HepG2 (cell line): ENCODE measurements around the gene ACD. TPM values are rescaled to one million over a fixed set of nuclear protein-coding genes. Genes with fewer than 3 reads are reported as not detected.
A peak's percentile ranks its signal among the peaks of the same experiment; 100 is the strongest.

Experiments used
- ATF7-NPFF ChIP-seq: sonication (generic); formaldehyde crosslinking; IDR thresholded peaks from 2 replicates; pipeline ENCODE4 v1.8.1; 2023; ENCODE audit warnings: mild to moderate bottlenecking, low read depth, missing genetic modification reagents, moderate library complexity
- EP300 ChIP-seq, 3 experiments: sonication (generic) in 1 of 3; formaldehyde crosslinking in 1 of 3; IDR thresholded peaks; 2 replicates each; pipeline versions ENCODE4 v1.5.1 to v1.6.1; 2011 to 2020; ENCODE audit warnings: low read depth in 2 of 3, low read length in 2 of 3, borderline replicate concordance in 1 of 3, improper control_type of control experiment in 1 of 3, mild to moderate bottlenecking in 1 of 3, missing genetic modification reagents in 1 of 3, moderate library complexity in 1 of 3
- GATAD2A ChIP-seq: IDR thresholded peaks from 2 replicates; pipeline ENCODE4 v1.6.1; 2016
- HOXD1 ChIP-seq: sonication (generic); formaldehyde crosslinking; IDR thresholded peaks from 2 replicates; pipeline ENCODE4 v1.5.0; 2020; ENCODE audit warnings: missing genetic modification reagents
- NR2F2 ChIP-seq: IDR thresholded peaks from 2 replicates; pipeline ENCODE4 v1.6.1; 2012; ENCODE audit warnings: low read depth, inconsistent platforms, borderline replicate concordance
- RXRB ChIP-seq: IDR thresholded peaks from 2 replicates; pipeline ENCODE4 v1.6.1; 2016; ENCODE audit warnings: borderline replicate concordance, missing genetic modification reagents, missing compliant biosample characterization
- SPEN ChIP-seq: sonication (generic); formaldehyde crosslinking; IDR thresholded peaks from 2 replicates; pipeline ENCODE4 v1.5.1; 2020; ENCODE audit warnings: low read depth, mild to moderate bottlenecking, missing genetic modification reagents
- TBP ChIP-seq: sonication (generic); formaldehyde crosslinking; IDR thresholded peaks from 2 replicates; pipeline ENCODE4 v1.5.0; 2020; ENCODE audit warnings: missing genetic modification reagents
- TSC22D2 ChIP-seq: sonication (generic); formaldehyde crosslinking; IDR thresholded peaks from 2 replicates; pipeline ENCODE4 v1.5.1; 2020; ENCODE audit warnings: missing genetic modification reagents, mild to moderate bottlenecking, borderline replicate concordance
- ZNF235 ChIP-seq: sonication (generic); formaldehyde crosslinking; IDR thresholded peaks from 2 replicates; pipeline ENCODE4 v1.8.1; 2023; ENCODE audit warnings: mild to moderate bottlenecking, missing genetic modification reagents, borderline replicate concordance
- ZNF564 ChIP-seq: sonication (generic); formaldehyde crosslinking; IDR thresholded peaks from 2 replicates; pipeline ENCODE4 v1.8.1; 2023; ENCODE audit warnings: mild to moderate bottlenecking, missing genetic modification reagents
- ZNF605 ChIP-seq: sonication (generic); formaldehyde crosslinking; IDR thresholded peaks from 2 replicates; pipeline ENCODE4 v1.8.0; 2022; ENCODE audit warnings: mild to moderate bottlenecking, missing genetic modification reagents
- ZNF749 ChIP-seq: sonication (generic); formaldehyde crosslinking; IDR thresholded peaks from 2 replicates; pipeline ENCODE4 v1.8.0; 2022; ENCODE audit warnings: mild to moderate bottlenecking, missing genetic modification reagents, moderate library complexity, borderline replicate concordance
- polyA plus RNA-seq, 8 experiments: library from polyadenylated mRNA; depleted of rRNA in 3 of 8; stranded (reverse) in 7 of 8; unstranded in 1 of 8; fragments of >200 nt; fragmentation: Illumina TruSeq in 4 of 8; extraction: Trizol in 4 of 8; gene quantifications; 2 replicates each; pipeline versions ENCODE4 v1.2.1 to v1.2.3, GENCODE V29; 2011 to 2016; ENCODE audit warnings: low read depth in 4 of 8, missing spikeins in 1 of 8, mixed read lengths in 1 of 8; ENCODE audit not compliant: insufficient read depth in 1 of 8
- total RNA-seq, 5 experiments: library from RNA; depleted of rRNA; stranded (reverse); fragments of >200 nt; fragmentation: Illumina TruSeq; extraction: Trizol; gene quantifications; 2 replicates each; pipeline ENCODE4 v1.2.3, GENCODE V29; 2016; ENCODE audit warnings: low read depth in 1 of 5
- TF ChIP-seq, protein P1 (sequence below): sonication (generic); formaldehyde crosslinking; IDR thresholded peaks from 2 replicates; pipeline ENCODE4 v1.4.0; 2020; ENCODE audit warnings: missing genetic modification reagents, borderline replicate concordance
- TF ChIP-seq, protein P2 (sequence below): sonication (generic); formaldehyde crosslinking; IDR thresholded peaks from 2 replicates; pipeline ENCODE4 v1.4.0; 2020; ENCODE audit warnings: mild to moderate bottlenecking, missing genetic modification reagents
- TF ChIP-seq, protein P3 (sequence below): sonication (generic); formaldehyde crosslinking; IDR thresholded peaks from 2 replicates; pipeline ENCODE4 v1.4.0; 2020; ENCODE audit warnings: missing genetic modification reagents, mild to moderate bottlenecking, borderline replicate concordance

Gene ACD
- total and polyA plus RNA-seq, 2 of the 13 experiments (the other 11 are each of a cell fraction or from before 2014, with no cell fraction given): 32.6 to 38.3 TPM

DNA sequence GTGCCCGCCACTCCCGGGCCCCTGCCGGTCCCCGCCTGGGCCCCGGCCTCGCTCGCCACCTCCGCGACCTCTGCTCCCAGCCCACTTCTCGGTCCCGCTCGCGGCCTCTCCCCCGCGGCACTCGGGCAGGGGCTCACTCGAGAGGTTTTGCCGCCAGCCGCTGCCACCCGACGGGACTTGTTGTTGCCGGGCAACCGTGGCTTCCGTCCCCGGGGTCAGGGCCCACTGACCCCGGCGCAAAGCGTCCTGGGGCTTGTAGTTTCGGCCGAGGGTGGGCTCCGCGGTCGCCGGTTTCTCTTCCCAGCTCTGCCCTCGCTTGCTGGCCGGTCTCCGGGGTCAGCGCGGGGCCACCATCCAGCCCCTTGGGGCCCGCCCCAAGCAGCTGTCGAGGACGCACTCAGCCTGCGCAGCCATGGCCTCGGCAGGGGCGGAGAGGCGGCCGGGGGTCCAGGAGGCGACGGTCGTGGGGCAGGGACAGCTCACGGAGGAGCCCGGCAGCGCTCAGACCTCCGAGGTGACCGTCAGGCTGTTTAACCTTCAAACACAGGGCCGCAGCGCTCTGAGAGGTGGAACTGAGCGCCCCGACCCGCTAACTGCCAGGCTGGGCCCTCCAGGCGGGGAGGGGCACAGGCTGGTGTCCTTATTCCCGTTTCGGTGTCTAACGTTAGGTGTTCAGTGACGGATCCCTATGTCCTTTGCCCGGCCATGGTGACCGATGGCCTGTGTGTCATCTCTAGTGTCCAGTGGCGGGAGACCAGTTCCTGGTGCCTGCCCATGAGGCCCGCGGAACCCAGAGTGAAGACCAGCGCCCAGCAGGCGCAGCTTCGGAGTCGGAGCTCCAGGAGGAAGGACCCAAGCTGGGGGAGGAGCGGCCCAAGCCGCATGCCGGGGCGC lies 6.7 kb upstream of the ACD start, which contains the start of the genes C16orf86 and ENKD1 (continued):
- TF ChIP-seq, protein P1, sequence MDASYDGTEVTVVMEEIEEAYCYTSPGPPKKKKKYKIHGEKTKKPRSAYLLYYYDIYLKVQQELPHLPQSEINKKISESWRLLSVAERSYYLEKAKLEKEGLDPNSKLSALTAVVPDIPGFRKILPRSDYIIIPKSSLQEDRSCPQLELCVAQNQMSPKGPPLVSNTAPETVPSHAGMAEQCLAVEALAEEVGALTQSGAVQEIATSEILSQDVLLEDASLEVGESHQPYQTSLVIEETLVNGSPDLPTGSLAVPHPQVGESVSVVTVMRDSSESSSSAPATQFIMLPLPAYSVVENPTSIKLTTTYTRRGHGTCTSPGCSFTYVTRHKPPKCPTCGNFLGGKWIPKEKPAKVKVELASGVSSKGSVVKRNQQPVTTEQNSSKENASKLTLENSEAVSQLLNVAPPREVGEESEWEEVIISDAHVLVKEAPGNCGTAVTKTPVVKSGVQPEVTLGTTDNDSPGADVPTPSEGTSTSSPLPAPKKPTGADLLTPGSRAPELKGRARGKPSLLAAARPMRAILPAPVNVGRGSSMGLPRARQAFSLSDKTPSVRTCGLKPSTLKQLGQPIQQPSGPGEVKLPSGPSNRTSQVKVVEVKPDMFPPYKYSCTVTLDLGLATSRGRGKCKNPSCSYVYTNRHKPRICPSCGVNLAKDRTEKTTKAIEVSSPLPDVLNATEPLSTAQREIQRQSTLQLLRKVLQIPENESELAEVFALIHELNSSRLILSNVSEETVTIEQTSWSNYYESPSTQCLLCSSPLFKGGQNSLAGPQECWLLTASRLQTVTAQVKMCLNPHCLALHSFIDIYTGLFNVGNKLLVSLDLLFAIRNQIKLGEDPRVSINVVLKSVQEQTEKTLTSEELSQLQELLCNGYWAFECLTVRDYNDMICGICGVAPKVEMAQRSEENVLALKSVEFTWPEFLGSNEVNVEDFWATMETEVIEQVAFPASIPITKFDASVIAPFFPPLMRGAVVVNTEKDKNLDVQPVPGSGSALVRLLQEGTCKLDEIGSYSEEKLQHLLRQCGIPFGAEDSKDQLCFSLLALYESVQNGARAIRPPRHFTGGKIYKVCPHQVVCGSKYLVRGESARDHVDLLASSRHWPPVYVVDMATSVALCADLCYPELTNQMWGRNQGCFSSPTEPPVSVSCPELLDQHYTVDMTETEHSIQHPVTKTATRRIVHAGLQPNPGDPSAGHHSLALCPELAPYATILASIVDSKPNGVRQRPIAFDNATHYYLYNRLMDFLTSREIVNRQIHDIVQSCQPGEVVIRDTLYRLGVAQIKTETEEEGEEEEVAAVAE (CRISPR knock-in tag): peak; percentile 44; the same call in 1 of the 2 replicates
- TF ChIP-seq ATF7-NPFF (peak; percentile 16; the same call in 1 of the 2 replicates), ZNF605 (CRISPR knock-in tag) (peak; percentile 92), SPEN (peak; percentile 41; the same call in 1 of the 2 replicates), NR2F2 (peak; percentile 47; the same call in 1 of the 2 replicates), GATAD2A (CRISPR knock-in tag) (no peak), ZNF749 (0 out of 2 replicates have a peak, but pooled peaks have one; percentile 11), TSC22D2 (CRISPR knock-in tag) (0 out of 2 replicates have a peak, but pooled peaks have one; percentile 25), EP300 (IDR thresholded peaks at IDR 0.05; ENCODE audit: low read depth in 2 of 2, low read length in 2 of 2) (no peak), EP300 (CRISPR knock-in tag; IDR thresholded peaks at IDR 0.05; ENCODE audit: borderline replicate concordance) (no peak), ZNF564 (CRISPR knock-in tag) (peak; percentile 45; the same call in 1 of the 2 replicates), HOXD1 (peak; percentile 73; the same call in 1 of the 2 replicates), TBP (CRISPR knock-in tag) (no peak), ZNF235 (CRISPR knock-in tag) (peak; percentile 84; the same call in 1 of the 2 replicates), RXRB (CRISPR knock-in tag) (0 out of 2 replicates have a peak, but pooled peaks have one; percentile 31)
- TF ChIP-seq, protein P2, sequence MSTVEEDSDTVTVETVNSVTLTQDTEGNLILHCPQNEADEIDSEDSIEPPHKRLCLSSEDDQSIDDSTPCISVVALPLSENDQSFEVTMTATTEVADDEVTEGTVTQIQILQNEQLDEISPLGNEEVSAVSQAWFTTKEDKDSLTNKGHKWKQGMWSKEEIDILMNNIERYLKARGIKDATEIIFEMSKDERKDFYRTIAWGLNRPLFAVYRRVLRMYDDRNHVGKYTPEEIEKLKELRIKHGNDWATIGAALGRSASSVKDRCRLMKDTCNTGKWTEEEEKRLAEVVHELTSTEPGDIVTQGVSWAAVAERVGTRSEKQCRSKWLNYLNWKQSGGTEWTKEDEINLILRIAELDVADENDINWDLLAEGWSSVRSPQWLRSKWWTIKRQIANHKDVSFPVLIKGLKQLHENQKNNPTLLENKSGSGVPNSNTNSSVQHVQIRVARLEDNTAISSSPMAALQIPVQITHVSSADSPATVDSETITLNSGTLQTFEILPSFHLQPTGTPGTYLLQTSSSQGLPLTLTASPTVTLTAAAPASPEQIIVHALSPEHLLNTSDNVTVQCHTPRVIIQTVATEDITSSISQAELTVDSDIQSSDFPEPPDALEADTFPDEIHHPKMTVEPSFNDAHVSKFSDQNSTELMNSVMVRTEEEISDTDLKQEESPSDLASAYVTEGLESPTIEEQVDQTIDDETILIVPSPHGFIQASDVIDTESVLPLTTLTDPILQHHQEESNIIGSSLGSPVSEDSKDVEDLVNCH: no peak
- TF ChIP-seq, protein P3, sequence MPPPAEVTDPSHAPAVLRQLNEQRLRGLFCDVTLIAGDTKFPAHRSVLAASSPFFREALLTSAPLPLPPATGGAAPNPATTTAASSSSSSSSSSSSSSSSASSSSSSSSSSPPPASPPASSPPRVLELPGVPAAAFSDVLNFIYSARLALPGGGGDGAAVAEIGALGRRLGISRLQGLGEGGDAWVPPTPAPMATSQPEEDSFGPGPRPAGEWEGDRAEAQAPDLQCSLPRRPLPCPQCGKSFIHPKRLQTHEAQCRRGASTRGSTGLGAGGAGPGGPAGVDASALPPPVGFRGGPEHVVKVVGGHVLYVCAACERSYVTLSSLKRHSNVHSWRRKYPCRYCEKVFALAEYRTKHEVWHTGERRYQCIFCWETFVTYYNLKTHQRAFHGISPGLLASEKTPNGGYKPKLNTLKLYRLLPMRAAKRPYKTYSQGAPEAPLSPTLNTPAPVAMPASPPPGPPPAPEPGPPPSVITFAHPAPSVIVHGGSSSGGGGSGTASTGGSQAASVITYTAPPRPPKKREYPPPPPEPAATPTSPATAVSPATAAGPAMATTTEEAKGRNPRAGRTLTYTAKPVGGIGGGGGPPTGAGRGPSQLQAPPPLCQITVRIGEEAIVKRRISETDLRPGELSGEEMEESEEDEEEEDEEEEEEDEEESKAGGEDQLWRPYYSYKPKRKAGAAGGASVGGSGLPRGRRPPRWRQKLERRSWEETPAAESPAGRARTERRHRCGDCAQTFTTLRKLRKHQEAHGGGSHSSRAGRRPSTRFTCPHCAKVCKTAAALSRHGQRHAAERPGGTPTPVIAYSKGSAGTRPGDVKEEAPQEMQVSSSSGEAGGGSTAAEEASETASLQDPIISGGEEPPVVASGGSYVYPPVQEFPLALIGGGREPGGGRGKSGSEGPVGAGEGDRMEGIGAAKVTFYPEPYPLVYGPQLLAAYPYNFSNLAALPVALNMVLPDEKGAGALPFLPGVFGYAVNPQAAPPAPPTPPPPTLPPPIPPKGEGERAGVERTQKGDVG (CRISPR knock-in tag): no peak
